GM21381 (cell line): ENCODE results near the gene WNT9B.

Experiments used
- ATAC-seq: cut with Tn5 transposase; IDR thresholded peaks from one replicate; pipeline ENCODE4 v1.9.1; 2021; ENCODE audit warnings: mild to moderate bottlenecking, moderate library complexity; ENCODE audit not compliant: unreplicated experiment

The WNT9B gene, protein sequence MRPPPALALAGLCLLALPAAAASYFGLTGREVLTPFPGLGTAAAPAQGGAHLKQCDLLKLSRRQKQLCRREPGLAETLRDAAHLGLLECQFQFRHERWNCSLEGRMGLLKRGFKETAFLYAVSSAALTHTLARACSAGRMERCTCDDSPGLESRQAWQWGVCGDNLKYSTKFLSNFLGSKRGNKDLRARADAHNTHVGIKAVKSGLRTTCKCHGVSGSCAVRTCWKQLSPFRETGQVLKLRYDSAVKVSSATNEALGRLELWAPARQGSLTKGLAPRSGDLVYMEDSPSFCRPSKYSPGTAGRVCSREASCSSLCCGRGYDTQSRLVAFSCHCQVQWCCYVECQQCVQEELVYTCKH

DNA sequence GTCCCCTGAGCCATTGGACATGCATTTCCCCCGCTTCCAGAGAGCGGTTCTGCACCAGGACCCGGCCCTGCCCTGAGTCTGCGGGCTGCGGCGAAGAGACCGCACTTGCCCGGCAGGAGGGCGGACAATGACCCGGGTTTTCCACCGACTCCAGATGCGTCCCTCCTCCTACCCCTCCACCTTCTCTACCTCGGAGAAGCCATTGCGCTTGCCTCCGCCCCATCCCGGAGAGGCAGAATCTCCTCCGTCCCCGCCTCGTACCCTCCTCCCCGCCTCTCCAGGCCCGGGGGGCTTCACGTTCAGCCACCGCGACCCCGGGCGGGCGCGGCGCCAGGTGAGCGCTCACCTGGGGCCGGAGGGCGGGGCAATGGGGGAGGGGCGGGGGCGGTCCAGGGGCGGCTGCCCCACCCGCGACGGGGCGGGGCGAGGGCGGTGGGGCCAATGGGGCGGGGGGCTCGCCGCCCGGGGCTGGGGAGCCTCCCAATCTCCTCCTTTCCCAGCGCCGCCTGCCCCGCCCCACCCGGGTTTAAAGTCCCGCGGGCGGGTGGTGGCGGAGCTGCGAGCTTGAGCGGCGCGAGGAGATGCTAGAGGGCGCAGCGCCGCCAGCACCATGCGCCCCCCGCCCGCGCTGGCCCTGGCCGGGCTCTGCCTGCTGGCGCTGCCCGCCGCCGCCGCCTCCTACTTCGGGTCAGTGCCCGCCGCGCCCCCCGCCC, at the start of gene WNT9B:
Gene WNT9B, plus strand, starts transcription at position 555 of the 713 bp plus-strand sequence. Its CDS starts 56 bp downstream, at position 611.
- no peak for ATAC-seq

DNA sequence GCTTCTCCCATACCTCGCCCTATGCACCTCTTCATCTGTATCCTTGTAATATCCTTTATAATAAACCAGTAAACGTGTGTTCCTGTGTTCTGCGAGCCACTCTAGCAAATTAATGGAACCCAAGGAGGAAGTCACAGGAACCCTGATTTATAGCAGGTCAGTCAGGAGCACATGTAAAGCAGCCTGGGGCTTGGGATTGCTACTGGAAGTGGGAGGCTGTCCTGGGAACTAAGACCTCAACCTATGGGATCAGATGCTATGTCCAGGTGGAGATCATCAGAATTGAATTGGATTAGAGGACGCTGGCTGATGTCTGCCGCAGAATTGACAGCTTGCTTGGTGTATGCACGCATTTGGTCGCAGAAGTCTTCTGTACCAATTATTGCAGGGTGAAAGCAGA, 48.6 kb upstream of the WNT9B start:
- no peak for ATAC-seq

DNA sequence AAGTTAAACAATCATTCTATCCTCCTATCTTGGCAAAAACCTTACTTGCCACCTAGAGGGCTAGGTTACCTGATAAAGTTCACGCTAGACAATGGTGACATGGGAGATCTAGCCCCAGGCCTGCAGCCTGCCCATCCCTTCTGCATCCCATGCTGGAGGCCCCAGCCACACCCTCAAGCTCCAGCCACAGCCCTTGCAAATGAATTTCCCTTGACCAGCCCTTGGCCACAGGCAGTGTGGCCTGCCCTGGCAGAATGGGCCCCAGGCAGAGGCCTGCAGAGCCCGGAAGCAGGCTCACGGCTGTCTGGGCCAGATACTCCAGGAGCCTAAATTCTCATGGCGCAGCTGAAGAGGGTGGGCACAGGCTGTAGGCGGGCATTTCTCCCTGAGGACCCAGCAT, 47.8 kb upstream of the WNT9B start:
- ATAC-seq: no peak

DNA sequence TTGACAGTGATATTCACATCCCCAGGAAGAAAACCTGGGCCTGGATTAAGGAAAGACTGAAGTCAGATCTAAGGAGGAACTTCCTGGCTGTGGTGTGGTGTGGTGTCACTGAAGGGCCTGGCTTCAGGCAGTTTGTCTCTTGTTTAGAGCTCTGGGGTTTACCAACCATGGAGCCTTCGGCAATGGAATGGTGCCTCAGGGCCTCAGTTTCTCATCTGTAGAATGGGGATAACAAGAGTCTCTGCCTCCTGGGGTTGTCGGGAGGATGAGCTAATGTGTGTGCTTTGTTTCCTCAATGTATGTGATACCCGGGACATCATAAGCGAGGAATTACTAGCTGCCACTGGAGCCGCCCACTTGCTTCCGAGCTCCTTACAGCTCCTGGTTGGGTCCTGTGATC, 45.6 kb upstream of the WNT9B start:
- no peak for ATAC-seq

DNA sequence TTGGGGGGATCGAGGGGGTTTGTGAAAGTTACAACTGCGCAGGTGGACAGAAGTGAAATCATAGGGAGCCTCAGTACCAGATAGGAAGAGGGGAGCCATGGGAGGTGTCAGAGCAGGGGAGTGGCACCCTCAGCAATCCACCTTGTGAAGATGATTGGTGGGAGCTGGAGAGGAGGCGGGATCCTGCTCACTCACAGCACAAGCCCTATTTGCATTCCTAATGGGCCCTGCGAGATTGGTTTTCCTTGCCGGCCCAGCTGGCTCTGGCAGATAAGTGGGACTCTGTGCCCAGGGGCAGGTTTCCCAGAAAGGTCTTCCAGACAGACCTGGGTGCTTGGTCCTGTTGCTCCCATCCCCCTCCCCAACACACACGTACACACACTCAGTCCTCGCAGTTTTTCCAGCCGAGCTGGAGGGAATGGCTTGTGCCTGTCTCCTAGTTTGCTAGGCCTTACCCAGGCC, 42.2 kb upstream of the WNT9B start:
- ATAC-seq: no peak

DNA sequence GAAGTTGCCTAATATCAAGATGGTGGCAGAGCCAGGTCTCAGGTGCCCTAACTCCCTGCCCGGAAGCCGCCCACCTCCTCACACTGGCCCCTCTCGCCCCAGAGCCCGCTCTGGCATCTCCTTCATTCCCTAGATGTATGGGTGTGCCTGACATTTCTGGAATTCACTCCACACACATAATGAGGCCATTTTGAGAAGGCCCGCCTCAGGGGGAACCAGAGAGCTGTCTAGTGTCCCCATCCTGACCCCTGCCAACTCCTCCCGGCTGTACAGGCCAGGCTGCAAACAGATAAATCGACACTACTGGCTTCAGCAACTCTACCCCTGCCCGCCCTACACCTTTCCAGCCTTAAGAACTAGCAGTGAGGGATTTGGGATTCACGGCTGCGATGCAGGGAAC, 40.5 kb upstream of the WNT9B start:
- no peak for ATAC-seq

DNA sequence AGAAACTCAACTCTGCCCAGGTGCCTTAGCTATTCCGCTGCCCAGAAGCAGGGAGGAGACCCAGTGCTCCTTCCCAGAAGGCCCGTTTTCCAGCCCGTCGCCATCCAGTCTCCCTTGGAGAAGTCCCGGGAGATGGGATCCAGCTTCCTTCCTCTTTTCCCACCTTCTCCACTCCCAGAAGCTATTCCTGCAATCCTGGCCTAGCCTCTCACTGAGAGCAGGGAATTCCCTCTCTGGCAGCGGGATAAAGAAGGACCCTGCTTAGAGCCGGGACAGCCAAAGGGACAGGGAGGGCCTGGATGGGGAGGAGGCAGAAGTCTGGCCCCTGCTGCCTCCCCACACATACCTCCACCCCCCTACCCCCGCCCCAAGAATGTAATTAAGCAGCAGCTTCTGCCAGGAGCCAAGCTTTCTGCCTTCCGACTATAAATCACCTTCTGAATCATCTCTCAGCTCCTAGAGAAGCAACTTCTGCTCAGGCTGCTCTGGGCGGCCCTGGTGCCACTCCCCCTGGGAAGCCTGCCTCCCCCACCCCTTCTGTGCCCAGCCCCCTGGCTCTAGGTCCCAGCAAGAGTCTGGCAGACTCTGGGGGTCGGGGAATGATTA, 39.3 kb upstream of the WNT9B start:
- no peak for ATAC-seq

DNA sequence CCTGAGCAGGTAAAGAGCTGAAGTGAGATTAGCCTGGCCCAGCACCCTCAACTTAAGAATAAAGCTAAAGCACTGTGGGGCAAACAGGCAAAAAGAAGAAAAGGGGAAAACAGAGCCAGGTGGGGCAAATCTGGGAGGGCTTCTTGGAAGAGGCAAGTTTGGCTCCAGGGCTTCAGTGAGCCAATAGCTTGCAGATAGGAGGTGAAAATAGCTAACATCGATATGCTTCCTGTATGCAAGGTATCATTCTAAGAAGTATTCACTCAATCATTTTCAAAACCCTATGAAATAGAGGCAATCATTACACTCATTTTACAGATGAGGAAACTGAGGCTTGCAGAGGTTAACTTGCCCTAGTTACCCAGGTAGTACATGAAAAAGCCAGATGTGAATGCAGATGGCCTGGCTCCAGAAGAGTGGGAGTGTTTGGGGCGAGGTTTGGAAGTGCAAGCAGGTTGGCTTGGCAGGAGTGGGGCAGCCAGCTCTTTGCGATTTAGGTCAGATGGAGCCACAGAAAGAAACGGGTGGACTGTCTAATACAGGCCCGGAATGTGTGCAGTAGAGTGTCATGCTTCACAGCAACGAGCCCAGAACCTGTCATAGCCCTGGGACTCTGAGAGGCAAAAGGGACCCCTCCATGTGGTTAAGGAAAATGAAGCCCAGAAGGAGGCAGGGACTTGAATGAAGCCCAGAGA, 38.6 kb upstream of the WNT9B start:
- ATAC-seq: no peak

DNA sequence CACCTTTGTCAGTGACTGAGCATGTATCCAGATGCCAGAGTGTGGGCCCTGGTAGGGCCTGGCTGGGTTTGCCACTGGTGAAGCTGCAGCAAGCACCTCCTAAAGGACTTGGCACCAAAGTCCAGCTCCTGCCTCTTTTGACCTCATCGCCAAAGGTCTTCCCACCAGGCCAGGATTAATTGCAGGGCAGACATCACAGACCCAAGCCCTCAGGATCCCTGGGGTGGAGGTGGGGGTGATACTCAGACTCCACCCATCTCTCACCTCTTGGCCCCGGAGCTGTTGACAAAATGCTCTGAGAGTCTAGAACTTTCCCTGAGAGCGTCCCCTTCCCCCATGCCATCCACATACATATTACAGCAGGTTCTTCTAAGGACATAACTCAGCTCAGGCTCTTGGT, 37.5 kb upstream of the WNT9B start:
- ATAC-seq: no peak

DNA sequence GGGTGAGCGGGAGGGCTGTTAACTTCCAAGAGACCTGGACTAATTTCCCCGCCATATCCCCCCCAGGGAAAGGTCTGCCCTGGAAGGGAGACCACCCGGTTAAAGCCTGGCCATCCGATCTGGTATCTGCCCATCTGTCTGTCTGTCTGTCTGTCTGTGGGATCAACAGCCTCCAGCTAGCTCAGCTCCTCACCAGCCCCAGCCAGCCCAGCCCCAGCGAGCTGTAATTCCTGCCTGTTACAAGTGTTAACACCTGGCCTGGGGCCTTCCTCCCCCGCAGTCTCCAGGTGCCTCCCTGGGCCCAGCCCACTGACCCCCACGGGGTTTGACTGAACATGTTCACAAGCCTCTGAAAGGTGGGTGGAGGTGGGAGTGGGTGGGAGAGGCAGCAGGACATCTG, 36.9 kb upstream of the WNT9B start:
- ATAC-seq: no peak

DNA sequence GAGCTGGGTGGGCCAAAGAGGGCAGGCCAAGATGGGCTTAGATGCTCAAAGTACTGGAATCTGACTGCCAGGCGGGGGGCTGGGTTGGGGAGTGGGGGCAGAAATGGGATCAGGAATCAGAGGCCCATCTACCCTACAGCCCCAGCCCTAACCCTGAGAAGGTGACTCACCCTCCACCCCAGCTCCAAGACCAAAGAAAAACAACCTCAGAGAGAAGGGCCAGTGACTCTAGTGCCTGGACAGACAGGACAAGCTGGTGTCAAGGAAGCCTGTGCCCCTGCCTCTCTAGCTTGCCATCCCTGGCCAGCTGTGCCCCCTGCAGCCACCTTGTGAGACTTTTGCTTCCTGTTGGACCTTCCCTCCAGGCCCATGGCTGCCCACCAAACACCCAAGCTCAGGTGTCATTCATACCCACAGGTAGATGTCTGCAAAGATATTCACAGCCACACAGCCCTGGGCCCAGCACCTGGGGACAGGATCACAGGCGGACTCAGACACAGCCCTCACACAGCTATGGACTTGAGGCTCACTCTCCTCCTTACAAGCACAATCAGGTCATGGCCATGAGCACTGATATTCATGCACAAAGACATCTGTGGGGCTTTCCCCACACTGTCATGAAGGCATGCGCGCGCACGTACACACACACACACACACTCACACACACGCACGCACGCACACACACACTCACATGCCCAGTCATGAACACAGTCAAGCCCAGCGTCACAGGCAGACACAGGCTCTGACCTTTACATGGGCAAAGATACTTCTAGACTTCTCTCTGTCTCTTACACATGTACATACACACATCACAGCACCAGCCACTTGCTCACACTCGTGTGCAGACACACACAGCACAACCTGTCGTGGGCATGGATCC, 35.7 kb upstream of the WNT9B start:
- ATAC-seq: no peak

DNA sequence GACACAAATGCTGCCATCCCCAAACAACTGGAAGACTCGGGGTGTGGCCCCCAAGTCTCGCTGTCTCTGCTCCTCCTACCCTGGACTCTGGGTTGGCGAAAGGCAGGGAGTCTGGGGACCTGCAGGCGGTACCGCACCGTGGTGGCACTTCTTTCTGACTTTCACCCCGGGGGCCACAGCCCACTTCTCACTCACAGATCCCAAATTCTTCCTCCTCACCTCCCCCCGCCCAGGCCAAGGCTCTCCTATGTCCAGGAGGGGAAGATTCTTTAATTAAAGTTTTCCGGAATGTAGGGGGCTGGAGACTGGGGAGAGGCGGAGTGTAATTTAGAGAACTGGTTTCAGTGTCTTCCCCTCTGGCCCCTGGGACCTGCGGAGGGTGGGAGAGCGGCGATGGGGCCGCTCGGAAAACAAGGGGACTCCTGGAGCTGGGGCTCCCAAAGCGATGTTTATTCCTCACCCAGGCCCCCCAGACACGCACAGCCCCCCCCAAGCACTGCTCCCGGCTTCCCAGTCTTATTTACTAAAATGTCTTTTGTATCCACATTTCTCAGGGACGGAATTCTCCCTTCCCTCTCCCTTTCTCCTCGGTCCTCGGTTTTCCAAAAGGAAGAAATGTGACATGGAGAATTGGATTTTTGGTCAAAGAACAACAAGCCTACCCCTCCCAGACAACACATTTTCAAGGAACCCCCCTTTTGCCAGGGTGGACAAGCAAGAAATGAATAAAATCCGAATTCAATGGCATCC, 34.1 kb upstream of the WNT9B start:
- ATAC-seq: no peak

DNA sequence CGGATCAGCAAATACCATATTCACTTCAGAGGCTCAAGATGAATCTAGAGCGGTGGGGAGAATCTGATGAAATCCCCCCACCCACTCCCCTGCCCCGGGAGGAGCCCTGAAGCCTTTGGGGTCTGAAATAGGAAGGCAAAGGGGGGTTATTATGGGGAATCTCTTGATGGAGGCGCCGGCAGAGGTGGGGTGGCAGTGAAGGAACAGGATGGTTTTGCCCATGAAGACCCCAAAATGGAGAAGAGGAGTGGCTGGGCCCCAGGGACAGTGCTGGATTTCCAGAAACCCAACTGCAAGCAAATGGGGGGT, 33.5 kb upstream of the WNT9B start:
- no peak for ATAC-seq

DNA sequence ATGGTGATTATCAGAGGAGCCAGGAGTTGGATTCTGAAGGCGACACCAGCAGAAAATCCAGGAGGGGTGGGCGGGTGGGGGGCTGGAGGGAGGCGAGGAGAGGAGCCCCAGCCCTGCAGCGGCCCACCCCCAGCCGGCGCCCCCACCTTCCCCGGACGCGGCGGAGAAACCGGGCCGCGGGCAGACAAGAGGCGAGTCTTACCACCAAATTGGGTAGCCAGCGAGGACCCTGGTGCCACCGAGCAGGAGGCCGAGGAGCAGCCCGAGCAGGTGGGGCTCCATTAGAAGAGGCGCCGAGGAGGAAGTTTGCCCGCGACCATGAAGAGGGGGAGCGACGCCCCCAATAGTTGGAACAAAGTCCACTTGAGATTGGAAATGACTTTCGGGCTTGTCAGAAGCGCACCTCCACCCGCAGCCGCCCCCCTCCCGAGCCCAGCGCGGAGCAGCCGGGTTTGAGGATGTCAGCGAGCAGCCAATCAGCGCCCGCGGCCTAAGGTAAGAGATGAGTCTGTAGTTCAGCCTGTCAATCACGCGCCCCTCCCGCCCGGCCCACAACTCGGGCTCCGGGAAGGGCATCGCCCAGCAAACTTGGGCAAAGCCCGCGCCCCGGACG, 33.0 kb upstream of the WNT9B start, which contains the start of gene WNT3:
Gene WNT3, minus strand, starts transcription at position 377 of the 613 bp plus-strand sequence. Its CDS starts 95 bp downstream, at position 282.
- no peak for ATAC-seq

DNA sequence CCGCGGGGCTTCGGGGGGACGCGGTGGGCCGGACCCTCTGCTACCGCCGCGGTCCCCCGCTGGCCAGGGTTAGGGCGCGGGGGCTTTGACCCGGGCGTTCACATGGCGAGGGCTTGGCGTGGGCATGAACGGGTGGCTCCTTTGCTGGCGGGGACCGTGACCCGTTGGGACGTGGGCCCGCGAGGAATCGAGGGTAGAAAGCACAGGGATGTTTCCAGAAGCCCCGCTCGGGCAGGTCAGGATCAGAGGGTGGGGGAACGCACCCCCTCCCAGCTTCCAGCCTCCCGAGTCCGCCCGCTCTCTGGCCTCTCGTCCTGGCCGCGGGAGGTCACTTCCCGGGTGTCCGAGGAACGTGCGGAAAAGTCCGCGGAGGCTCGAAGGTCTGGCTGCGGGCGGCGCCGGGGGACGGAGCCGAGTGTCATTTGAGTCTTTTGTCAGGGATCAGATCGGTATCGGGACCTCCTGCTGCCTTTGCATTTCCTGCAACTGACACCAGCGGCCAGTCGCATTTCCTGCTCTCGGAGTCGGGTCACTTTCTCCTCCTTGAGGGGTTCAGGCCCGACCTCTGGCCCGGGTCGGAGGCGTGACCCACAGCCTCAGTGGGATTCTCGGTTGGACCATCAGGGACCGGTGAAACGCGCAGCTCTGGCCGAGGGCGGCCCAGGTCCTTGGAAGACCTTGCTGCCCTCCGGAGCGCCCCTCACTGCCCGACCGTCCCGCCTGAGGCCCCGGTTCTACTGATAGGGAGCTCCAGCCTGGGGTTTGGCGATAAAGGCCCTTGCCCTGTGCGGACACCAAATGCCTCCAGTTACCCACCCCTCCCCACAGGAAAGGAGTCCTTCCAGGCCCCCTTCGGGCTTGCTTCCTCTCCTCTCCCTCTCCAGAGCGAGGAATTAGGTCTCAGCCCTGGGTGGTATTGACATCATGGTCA, 32.2 kb upstream of the WNT9B start:
- ATAC-seq: no peak

DNA sequence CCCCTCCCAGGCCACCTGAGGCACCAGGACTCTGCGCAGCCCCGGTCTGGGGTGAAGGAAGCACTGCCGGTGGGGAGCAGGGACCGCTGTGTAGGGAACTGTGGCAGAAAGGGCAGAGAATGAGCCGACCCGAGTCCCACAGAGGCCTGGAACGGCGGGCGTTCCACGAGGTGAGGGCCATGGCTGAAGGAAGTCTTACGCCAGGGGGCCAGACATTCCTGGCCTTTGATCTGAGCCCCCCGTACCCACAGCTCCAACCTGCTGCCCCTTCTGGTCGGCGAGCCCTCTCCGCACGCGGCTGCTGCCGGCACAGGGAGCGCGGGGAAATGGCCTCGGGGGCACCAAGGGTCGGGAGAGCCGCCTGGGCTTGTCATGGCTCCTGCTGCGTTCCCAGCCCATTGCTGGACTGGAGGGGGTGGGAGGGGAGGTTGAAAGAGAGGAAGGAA, 31.5 kb upstream of the WNT9B start:
- no peak for ATAC-seq

DNA sequence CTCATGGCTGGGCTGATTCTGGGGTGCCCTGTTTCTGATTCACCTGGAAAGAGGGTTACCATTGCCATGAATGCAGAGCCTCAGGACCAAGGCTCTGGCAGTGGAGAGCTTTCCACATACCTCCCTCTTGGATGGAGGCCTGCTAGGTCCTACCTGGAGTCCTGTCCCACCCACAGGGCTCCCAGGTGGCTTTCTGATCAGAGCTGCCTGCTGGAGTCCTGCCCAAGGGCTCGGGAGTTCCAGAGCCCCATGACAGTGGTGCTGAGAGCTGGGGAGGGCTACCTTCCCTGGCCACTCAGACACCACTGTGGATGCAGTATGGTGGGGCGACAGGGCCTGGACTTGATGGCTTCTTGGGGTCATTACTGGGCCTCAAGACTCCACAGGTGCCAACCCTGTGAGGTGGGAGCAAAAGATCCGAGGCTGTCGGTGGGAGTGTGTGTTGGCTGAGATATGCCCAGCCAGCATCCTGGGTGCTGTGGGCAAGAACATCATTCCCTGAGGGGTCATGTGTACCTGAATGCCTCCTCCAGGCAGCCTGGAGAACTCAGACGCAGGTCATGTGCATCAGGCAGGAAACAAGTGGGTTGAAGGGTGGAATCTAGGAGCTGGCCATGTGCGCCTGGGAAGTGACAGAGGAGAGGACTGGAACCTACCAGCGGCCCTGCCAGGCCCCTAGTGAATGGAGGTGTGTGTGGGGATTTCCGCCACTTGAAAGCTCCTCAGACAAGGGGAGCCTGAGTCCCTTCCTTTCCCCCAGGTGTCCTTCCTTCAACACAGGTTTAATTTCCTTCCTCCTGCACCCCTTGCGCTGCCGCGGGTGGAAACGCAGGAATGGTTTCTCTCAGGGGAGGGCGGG, 30.6 kb upstream of the WNT9B start:
- no peak for ATAC-seq
